ENCODE results near the gene TSPAN17.
"Not testable (repeated sequence)": the region's sequence is repeated elsewhere in the genome, so short reads cannot be mapped to it uniquely, and the experiment has no call there.

Gene TSPAN17, protein sequence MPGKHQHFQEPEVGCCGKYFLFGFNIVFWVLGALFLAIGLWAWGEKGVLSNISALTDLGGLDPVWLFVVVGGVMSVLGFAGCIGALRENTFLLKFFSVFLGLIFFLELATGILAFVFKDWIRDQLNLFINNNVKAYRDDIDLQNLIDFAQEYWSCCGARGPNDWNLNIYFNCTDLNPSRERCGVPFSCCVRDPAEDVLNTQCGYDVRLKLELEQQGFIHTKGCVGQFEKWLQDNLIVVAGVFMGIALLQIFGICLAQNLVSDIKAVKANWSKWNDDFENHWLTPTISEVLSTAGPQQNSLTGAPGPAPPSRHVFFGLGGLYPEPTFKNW

GRCh38 chr5:176647030-176647842 is at the start of gene TSPAN17:
TSS of gene TSPAN17 (plus strand) at chr5:176647484. CDS start at chr5:176647616, 132 bp downstream.
- DNase-seq, result peak; percentile 95 to 99

- not testable (repeated sequence) for DNase-seq
Observed at GRCh38 chr5:176599749-176600430, 47.4 kb upstream of the TSPAN17 start.

GRCh38 chr5:176601901-176602482 is 45.3 kb upstream of the TSPAN17 start:
- no peak for DNase-seq

GRCh38 chr5:176603091-176603490 is 44.2 kb upstream of the TSPAN17 start:
- DNase-seq, result no peak

GRCh38 chr5:176606032-176606431 is 41.3 kb upstream of the TSPAN17 start:
- no peak for DNase-seq

GRCh38 chr5:176606875-176607274 is 40.4 kb upstream of the TSPAN17 start:
- DNase-seq, result no peak

GRCh38 chr5:176608142-176608705 is 39.1 kb upstream of the TSPAN17 start:
- no peak for DNase-seq

GRCh38 chr5:176608937-176609723 is 38.2 kb upstream of the TSPAN17 start:
- no peak for DNase-seq

- peak in 1 of 2 donors; percentile 5 for DNase-seq
Observed at GRCh38 chr5:176609724-176610434, 37.4 kb upstream of the TSPAN17 start, which contains the start of gene GPRIN1. TSS of gene GPRIN1 (minus strand) at chr5:176610156. CDS start at chr5:176599834, 10,322 bp downstream.

- no peak for DNase-seq
Observed at GRCh38 chr5:176610435-176610773, 36.9 kb upstream of the TSPAN17 start.

GRCh38 chr5:176611435-176611834 is 35.8 kb upstream of the TSPAN17 start:
- peak in 1 of 2 donors; percentile 5 for DNase-seq

DNA sequence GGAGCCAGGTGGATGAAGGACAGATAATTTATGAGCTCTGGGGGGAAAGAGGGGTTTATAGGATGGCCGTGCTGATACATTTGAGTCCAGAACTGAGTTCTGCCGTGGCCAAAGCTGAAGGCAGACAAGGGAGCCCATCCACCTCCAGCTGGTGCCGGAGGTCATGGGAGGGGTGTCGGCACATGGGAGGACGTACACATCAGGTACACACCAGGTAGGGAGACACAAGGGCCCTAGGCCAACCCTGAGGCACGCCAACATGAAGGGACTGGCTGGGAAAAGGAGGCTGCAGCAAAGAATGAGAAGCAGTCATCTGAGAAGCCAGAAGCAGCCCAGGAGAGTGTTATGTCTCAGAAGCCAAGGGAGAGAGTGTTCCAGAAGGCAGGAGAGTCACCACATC is 35.3 kb upstream of the TSPAN17 start:
- no peak for DNase-seq

GRCh38 chr5:176612855-176613254 is 34.4 kb upstream of the TSPAN17 start:
- no peak for DNase-seq

DNA sequence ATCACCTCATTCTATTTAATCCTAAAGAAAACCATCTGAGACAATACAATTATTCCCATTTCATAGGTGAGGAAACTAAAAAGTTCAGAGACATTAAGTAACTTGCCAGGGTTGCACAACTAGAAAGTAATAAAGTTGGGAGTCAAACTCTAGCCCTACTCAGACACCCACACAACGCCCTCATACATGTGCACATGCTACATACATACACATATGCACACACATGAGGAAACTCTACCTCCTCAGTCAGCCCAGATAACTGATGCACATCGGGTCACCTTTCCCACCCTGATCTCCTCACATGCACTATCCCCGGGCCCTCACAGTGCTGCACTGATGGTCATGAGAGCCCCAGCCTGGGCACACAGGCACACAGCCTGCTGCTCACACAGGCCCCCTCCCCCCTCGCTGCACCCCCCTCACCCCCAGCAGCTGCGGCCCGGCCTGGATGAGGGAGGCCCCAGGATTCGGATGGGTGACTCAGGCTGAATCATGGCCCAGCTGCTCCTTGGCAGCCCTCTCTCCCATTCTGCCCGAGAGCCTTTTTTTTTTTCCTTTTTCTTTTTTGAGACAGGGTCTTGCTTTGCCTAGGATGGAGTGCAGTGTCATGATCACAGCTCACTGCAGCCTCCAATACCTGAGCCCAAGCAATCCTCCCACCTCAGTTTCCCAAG is 32.3 kb upstream of the TSPAN17 start:
- no peak for DNase-seq

GRCh38 chr5:176616511-176616910 is 30.8 kb upstream of the TSPAN17 start:
- DNase-seq, result no peak

GRCh38 chr5:176618783-176619182 is 28.5 kb upstream of the TSPAN17 start:
- no peak for DNase-seq

GRCh38 chr5:176619203-176619568 is 28.1 kb upstream of the TSPAN17 start:
- DNase-seq, result no peak

DNA sequence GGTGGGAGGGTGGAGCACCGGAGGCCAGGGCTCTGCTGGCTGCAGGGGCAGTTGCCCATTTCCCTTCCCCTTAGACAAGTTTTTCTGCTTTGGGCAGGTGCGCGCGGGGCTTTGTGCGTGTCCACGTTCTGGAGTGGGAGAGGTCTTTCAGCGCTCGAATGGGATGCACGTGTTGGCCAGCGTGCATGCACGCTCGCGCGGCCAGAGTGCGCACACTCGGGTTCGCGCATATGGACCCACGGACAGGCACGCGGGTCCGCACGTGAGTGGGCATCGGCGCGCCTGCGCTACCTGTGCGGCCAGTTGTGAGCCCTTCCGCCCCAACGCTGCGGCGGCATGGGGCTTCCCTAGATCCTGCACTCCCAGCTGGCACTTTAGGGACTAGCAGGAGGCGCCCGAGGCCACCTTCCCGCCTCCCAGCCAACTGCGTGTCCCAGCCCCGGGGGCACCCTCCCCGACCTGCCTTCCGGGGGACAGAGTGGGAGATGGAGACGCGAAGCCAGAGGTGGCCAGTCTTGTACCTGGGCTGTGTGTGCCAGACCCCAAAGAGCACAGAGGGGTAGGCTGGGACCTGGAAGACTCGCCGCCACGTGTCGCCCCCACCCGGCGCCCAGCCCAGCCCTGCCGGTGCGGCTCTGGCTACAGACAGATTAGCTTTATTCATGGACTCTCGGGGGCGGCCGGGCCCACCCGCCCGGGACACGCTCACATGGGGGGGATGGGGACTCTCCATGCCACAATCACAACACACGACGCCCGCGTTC is 27.5 kb upstream of the TSPAN17 start:
- no peak for DNase-seq

- DNase-seq, result no peak
Observed at GRCh38 chr5:176620333-176620981, 26.8 kb upstream of the TSPAN17 start.
